Measurements from ENCODE around the gene RPN1.
"Not testable (repeated sequence)": the region's sequence is repeated elsewhere in the genome, so short reads cannot be mapped to it uniquely, and the experiment has no call there.

RPN1 gene

DNA sequence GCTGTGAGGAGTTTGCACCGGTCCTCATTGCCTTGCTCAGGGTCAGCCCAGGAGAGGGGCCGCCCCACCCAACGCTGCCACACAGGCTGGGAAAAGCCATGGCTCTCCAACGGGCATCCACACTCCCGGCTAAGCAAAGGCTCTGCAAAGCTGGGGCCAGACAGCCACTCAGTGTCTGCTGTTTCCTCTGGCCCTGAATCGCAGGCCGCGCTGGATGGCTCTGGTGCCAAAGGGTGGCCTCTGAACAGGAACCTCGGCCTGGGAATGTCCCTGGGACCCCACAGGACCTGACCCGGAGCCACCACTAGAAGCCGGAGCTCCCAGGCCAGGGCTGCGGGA is 42.9 kb downstream of the RPN1 start:
- DNase-seq, result no peak

DNA sequence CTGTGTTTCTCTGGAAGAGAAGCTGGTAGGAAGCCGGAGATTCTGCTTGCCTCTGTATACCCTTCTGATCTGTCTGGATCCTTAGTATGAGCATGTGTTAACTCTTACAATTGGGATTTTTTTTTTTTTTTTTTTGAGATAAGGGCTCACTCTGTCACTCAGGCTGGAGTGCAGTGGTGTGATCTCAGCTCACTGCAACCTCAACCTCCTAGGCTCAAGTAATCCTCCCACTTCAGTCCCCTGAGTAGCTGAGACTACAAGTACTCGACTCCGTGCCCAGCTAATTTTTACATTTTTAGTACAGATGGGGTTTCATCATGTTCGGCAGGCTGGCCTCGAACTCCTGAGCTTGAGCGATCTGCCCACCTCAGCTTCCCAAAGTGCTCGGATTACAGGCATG is 44.5 kb downstream of the RPN1 start:
- DNase-seq, result no peak

GRCh38 chr3:128605091-128606046 is 45.2 kb downstream of the RPN1 start:
- no peak for DNase-seq

DNA sequence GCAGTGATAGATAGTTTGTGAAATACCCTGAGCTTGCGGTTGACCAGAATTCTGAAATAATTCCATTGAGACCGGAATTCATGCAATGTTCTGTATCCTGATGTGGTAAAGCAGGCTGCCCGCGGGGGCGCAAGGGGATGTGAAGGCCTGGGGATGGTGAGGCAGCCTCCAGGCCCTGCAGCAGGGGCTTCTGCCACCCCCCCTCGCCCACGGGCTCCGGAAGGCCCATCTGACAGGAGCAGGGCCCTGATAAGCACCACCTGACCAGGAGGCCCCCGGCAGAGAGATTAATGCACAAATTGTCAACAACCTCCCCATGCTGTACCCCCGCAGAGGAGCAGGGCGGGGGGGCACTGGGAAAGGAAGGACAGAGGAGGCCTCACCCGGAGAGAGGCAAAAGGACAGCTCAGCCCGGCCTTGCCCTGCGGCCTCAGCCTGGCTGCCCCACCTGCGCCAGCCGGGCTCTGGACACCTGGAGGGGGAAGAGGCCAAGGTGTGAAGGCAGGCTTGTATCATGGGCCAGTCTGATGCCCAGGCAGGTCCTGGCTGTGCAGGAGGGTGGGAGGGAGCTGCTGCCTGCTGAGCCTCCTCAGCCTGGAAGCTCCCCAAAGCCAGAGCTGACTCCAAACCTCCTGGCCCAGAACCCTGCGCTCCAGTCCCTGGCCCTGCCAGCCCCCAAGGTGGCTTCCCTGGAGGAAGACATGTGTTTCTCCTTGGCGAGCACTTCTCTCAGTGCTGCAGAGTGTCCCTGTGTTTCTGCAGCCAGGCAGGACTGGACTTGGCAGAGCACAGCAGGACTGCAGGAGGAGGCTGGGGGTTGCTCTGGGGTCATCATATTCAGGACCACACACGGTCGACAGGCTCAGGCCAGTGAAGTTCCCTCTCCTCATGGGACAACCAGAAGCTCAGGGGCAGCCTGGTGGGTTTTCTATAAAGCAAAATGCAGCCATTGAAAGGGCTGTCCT is 46.5 kb downstream of the RPN1 start:
- DNase-seq, result no peak

GRCh38 chr3:128603313-128603712 is 47.3 kb downstream of the RPN1 start:
- no peak for DNase-seq

GRCh38 chr3:128598884-128599664 is 51.5 kb downstream of the RPN1 start:
- no peak for DNase-seq

DNA sequence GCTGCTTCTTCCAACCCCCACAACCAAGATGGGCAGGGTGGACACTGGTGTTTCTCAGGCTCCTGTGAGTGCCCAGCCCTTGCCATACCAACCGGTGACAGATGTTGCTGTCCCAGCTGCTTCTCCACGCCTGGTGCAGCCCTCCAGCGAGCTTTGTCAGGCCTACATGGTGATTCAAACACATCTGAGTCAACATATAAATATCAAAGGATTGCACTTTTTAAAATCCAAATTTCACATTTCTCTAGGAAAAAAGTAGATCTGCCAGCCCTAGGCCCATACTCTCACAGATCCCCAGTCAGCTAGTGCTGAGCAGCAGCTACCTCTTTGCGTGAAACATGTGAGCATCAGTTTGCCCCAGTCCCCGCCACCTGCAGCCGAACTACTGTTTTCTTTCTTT is 52.7 kb downstream of the RPN1 start:
- no peak for DNase-seq

- no peak for DNase-seq
Measured at GRCh38 chr3:128592864-128593263, 57.8 kb downstream of the RPN1 start.

- DNase-seq, result no peak
Measured at GRCh38 chr3:128591738-128592426, 58.7 kb downstream of the RPN1 start.

DNA sequence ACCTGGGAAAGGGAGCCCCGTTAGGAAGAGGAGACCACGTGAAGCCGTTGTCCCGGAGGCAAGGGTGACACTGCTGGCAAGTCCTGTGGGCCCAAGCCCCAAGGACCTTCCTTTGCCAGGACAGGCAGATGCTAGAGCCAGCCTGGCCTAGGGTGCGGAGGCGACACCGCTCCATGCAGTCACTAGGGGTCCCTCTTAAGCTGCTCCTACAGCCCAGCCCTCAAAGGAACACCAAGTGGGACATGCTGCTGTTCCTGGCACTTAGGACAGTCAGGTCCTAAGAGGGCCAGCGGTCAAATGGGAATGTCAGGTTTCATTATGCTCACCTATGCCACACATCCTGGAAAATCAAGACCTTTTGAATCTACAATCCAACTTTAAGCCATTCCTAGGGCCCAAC is 59.7 kb downstream of the RPN1 start:
- no peak for DNase-seq

- not testable (repeated sequence) for DNase-seq
Measured at GRCh38 chr3:128589985-128590384, 60.6 kb downstream of the RPN1 start.

- DNase-seq, result no peak
Measured at GRCh38 chr3:128588147-128588546, 62.5 kb downstream of the RPN1 start.

DNA sequence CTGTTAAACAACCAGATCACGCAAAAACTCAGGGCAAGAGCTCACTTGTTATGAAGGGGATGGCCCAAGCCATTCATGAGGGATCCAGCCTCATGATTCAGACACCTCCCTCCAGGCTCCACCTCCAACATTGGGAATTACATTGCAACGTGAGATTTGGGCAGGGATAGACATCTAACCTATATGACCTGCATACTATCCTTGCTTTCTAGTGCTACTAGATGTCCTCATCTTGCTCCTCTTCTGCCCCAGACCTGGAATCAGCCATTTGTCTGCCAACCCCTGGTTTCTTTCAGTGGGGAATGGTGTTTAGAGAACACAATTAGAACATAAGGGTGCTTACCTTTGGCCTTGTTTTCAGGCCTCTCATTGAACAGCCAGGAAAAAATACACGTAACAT is 63.2 kb downstream of the RPN1 start:
- DNase-seq, result no peak

GRCh38 chr3:128586932-128587331 is 63.7 kb downstream of the RPN1 start:
- not testable (repeated sequence) for DNase-seq

GRCh38 chr3:128586391-128586790 is 64.2 kb downstream of the RPN1 start:
- not testable (repeated sequence) for DNase-seq

DNA sequence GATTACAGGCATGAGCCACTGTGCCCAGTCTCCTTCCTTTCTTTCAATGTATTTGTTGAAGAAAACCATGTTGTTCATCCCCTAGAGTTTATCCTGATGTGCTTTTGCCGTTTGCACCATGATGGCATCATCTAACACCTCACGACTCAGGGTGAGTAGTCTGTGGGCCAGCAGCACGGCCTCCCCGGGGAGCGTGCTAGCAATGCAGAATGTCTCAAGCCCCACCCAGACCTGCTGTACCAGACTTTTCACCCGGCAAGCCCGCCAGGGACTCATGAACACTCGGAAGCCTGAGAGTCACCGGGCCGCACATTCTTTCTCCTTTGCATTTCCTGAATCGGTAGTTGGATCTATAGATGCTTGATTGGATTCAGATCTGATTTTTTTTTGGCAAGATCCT is 64.6 kb downstream of the RPN1 start:
- DNase-seq, result no peak

- DNase-seq, result no peak
Measured at GRCh38 chr3:128585189-128585588, 65.4 kb downstream of the RPN1 start.

GRCh38 chr3:128584412-128585020 is 66.1 kb downstream of the RPN1 start:
- DNase-seq, result peak; percentile 73

DNA sequence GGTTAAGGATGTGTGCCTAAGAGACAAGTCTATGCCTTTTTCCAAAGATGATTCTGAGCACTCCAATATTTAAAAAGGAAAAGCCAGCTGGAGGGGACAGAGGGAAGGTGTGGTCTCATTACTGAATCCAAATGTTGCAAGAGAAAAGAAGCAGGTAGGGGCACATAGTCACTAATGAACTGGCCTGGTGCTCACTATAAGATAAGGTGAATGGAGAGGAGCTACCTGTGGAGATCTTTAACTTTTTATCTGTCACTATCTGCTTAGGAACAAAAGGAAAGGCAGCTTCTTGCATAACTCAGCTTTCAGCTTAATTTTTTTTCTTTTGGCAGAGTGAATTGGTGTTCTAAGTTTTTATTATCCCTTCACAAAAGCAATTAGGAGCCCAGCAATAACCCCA is 69.1 kb downstream of the RPN1 start:
- no peak for DNase-seq

- DNase-seq, result no peak
Measured at GRCh38 chr3:128579927-128580326, 70.7 kb downstream of the RPN1 start.

GRCh38 chr3:128578346-128578745 is 72.3 kb downstream of the RPN1 start:
- no peak for DNase-seq

- no peak for DNase-seq
Measured at GRCh38 chr3:128577711-128578110, 72.9 kb downstream of the RPN1 start.
